ENCODE measurements around the gene HS3ST6.
A peak's percentile ranks its signal among the peaks of the same experiment; 100 is the strongest.
"Not testable (repeated sequence)": the region's sequence is repeated elsewhere in the genome, so short reads cannot be mapped to it uniquely, and the experiment has no call there.

Gene HS3ST6

GRCh38 chr16:1918351-1919326 lies at the start of gene HS3ST6:
Gene HS3ST6, minus strand, starts transcription at chr16:1918415. Its CDS starts 92 bp downstream, at chr16:1918323.
- H3K4me3 ChIP-seq (ENCODE audit: low read depth, low read length): peak within 1 kb of the TSS; percentile 46
- peaks cover 8% of the 10 kb centered on the region for H3K4me1 ChIP-seq (ENCODE audit: control insufficient read depth, insufficient read depth, low read length)
- H3K36me3 ChIP-seq (ENCODE audit: control insufficient read depth, insufficient read depth, low read length): no peaks in the 10 kb centered on the region
- no peaks in the 10 kb centered on the region for H3K9me3 ChIP-seq (ENCODE audit: control insufficient read depth, insufficient read depth, low read length)
- peaks cover 74% of the 10 kb centered on the region for H3K27me3 ChIP-seq (ENCODE audit: control insufficient read depth, insufficient read depth, low read length)
- H3K9ac ChIP-seq (ENCODE audit: low read depth, low read length): no peak within 1 kb of the TSS

- H3K4me1 ChIP-seq (ENCODE audit: control insufficient read depth, insufficient read depth, low read length): peaks cover 2% of the 10 kb centered on the region
- H3K9me3 ChIP-seq (ENCODE audit: control insufficient read depth, insufficient read depth, low read length): no peaks in the 10 kb centered on the region
- H3K27me3 ChIP-seq (ENCODE audit: control insufficient read depth, insufficient read depth, low read length): no peaks in the 10 kb centered on the region
- H3K36me3 ChIP-seq (ENCODE audit: control insufficient read depth, insufficient read depth, low read length): peaks cover 27% of the 10 kb centered on the region
- H3K9ac ChIP-seq (ENCODE audit: low read depth, low read length): peak within 1 kb of the TSS; percentile 93
- H3K4me3 ChIP-seq (ENCODE audit: low read depth, low read length): peak within 1 kb of the TSS; percentile 87
Measured at GRCh38 chr16:1966460-1966859, 48.2 kb upstream of the HS3ST6 start, which contains the start of gene RNF151. Gene RNF151, plus strand, starts transcription at chr16:1966856. Its CDS starts 26 bp downstream, at chr16:1966882.

DNA sequence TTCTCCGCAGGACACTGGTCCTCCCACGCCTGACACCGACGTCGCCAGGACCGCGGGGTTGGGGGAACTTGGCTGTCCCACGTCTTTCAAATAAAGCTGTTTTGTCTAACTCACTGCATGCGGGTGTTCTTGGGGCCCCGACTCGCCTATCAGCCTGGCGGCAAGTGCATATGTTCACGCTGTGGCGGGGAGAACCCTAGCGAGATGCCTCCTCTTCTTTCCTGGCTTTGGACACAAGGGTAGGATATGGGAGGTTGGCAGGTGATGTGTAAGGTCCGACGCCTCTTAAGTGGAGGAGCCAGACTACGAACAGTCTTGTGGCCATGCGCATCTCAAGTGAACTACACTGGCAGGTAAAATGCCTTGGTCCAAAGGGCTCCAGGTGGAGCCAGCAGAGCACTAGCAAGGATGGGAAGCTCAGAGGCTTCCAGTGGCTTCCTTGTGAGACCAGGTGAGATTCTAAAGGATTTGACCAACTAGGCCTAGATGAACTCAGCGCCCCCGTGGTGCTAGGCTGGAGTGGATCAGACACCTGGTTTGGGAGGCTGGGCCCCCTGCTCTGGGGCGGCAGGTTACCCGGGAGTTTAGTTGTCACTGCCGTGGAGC lies 47.3 kb upstream of the HS3ST6 start:
- Histone ChIP-seq H3K36me3 (ENCODE audit: control insufficient read depth, insufficient read depth, low read length) (peaks cover 27% of the 10 kb centered on the region), H3K9ac (ENCODE audit: low read depth, low read length) (peak overlapping the region; percentile 93), H3K9me3 (ENCODE audit: control insufficient read depth, insufficient read depth, low read length) (no peaks in the 10 kb centered on the region), H3K4me3 (ENCODE audit: low read depth, low read length) (peak overlapping the region; percentile 87), H3K4me1 (ENCODE audit: control insufficient read depth, insufficient read depth, low read length) (peaks cover 6% of the 10 kb centered on the region), H3K27me3 (ENCODE audit: control insufficient read depth, insufficient read depth, low read length) (no peaks in the 10 kb centered on the region)

DNA sequence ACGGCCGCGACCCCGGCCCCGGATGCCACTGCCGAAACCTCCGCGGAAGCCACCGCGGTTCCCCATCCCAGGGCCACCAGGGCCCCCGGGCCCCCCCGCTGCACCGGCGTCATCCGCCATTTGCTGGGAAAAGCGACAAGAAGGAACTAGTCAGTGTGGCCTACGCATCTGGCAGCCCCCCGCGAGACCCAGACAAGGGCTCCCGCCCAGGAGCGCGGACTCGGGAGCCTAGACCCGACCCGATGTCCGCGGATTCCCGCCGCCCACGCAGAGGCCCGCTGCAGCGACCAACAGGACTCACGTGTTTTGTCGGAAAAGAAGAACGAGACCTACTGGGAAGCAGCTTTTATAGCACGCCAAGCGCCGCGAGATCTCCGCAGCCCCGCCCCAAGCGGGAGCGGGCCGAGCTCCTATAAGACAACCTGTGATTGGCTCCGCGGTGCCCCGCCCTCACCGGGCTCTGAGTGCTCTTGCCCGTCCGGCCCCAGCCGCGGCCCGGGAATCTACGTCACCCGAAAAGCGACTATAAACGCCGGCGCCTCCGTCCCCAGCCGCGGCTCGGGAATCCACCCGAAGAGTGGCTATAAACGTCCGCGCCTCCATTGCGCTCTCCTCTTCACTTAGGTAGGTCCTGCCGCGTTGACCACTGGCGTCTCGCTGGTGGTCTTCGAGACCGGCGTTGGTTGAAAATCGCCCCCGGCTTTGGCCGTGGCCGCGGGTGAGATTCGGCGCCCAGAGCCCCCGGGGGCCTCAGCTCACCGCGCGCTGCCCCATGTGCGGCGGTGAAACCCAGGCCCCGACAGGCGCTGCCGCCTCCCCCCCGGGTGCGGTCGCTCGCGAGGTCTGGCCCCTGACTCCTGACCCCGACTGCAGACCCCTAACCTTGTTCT lies 46.5 kb upstream of the HS3ST6 start, which contains the start of gene RPS2:
TSS of gene RPS2 (minus strand) at position 321 of the 890 bp plus-strand sequence. CDS start at position 120, 201 bp downstream.
- Histone ChIP-seq H3K9ac (ENCODE audit: low read depth, low read length) (peak within 1 kb of the TSS; percentile 96), H3K4me1 (ENCODE audit: control insufficient read depth, insufficient read depth, low read length) (peaks cover 6% of the 10 kb centered on the region), H3K9me3 (ENCODE audit: control insufficient read depth, insufficient read depth, low read length) (no peaks in the 10 kb centered on the region), H3K36me3 (ENCODE audit: control insufficient read depth, insufficient read depth, low read length) (peaks cover 27% of the 10 kb centered on the region), H3K4me3 (ENCODE audit: low read depth, low read length) (peak within 1 kb of the TSS; percentile 87), H3K27me3 (ENCODE audit: control insufficient read depth, insufficient read depth, low read length) (no peaks in the 10 kb centered on the region)

DNA sequence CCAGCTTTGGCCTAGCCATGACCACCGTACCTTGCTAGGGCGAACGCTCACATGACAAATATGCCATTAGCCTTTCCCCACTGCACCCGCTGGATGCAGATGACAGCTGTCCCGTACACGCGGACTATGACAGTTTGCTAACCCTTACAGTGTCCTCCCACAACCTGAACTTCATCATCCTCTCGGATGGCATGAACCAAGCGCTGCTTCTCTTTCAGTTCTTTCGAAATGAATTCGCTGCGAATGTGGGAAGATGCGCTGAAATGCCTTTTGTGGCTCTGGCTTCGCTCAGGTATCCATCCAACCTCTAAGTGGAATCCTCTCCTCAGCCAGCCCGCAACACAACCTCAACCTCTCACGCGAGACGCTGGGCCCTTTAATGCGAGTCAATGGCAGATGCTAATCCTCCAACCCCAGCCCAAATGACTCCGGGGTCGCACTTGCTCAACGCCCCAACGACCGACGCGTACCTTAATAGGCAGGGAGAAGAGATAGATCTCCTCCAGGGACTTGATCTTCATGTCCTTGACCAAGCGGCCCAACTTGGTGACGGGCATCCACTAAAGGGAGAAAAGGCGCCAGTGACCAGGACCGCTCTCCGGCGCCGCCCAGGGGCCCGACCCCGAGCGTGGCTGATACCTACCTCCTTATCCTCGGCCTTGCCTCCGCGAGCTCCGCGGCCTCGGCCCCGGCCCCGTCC lies 45.7 kb upstream of the HS3ST6 start:
- peaks cover 27% of the 10 kb centered on the region for H3K36me3 ChIP-seq (ENCODE audit: control insufficient read depth, insufficient read depth, low read length)
- no peaks in the 10 kb centered on the region for H3K27me3 ChIP-seq (ENCODE audit: control insufficient read depth, insufficient read depth, low read length)
- peak overlapping the region; percentile 87 for H3K4me3 ChIP-seq (ENCODE audit: low read depth, low read length)
- H3K9me3 ChIP-seq (ENCODE audit: control insufficient read depth, insufficient read depth, low read length): no peaks in the 10 kb centered on the region
- H3K9ac ChIP-seq (ENCODE audit: low read depth, low read length): peak overlapping the region; percentile 96
- peaks cover 6% of the 10 kb centered on the region for H3K4me1 ChIP-seq (ENCODE audit: control insufficient read depth, insufficient read depth, low read length)

- H3K4me1 ChIP-seq (ENCODE audit: control insufficient read depth, insufficient read depth, low read length); H3K27me3 ChIP-seq (ENCODE audit: control insufficient read depth, insufficient read depth, low read length); H3K9me3 ChIP-seq (ENCODE audit: control insufficient read depth, insufficient read depth, low read length): not testable (repeated sequence)
- peak overlapping the region; percentile 96 for H3K9ac ChIP-seq (ENCODE audit: low read depth, low read length)
- peak overlapping the region; percentile 30 for H3K4me3 ChIP-seq (ENCODE audit: low read depth, low read length)
- H3K36me3 ChIP-seq (ENCODE audit: control insufficient read depth, insufficient read depth, low read length): peaks cover 27% of the 10 kb centered on the region
Measured at GRCh38 chr16:1962161-1963153, 44.2 kb upstream of the HS3ST6 start.

GRCh38 chr16:1961651-1962067 lies 43.4 kb upstream of the HS3ST6 start:
- no peaks in the 10 kb centered on the region for H3K27me3 ChIP-seq (ENCODE audit: control insufficient read depth, insufficient read depth, low read length)
- no peak overlapping the region for H3K9ac ChIP-seq (ENCODE audit: low read depth, low read length)
- no peak overlapping the region for H3K4me3 ChIP-seq (ENCODE audit: low read depth, low read length)
- H3K9me3 ChIP-seq (ENCODE audit: control insufficient read depth, insufficient read depth, low read length): no peaks in the 10 kb centered on the region
- H3K4me1 ChIP-seq (ENCODE audit: control insufficient read depth, insufficient read depth, low read length): peaks cover 6% of the 10 kb centered on the region
- H3K36me3 ChIP-seq (ENCODE audit: control insufficient read depth, insufficient read depth, low read length): peaks cover 27% of the 10 kb centered on the region

DNA sequence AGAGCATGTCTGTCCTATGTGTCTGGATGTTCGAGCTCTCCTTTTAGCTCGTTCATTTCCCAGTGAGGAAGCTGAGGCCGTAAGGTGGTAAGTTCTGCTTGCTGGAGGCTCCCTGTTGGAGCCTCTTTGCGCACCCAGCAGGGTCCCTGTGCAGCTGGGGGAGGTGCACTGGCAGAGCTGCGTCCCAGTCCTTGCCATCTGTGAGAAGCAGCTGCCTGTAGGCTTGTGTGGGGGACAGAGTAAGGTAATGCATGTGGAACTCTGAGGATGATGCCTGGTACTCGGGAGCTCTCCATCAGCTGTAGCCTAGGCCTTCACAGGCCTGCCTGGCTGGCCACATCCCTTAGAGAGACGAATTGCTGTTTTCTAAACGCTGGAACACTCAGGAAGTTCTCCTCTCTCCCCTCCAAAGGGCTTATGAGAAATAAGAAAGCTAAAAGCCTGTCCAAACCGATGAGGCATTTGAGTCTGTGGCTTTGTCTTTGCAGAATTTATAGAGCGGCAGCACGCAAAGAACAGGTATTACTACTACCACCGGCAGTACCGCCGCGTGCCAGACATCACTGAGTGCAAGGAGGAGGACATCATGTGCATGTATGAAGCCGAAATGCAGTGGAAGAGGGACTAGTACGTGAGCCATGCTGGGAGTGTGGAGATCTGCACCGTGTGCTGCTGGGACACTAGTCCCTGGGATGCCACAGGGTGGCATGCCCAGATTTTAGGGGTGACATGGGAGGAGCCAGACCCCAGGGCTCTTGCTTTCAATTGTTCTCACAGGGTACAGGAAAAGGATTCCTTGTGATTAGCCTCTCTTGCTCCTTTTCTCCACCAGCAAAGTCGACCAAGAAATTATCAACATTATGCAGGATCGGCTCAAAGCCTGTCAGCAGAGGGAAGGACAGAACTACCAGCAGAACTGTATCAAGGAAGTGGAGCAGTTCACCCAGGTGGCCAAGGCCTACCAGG lies 42.7 kb upstream of the HS3ST6 start:
- peaks cover 27% of the 10 kb centered on the region for H3K36me3 ChIP-seq (ENCODE audit: control insufficient read depth, insufficient read depth, low read length)
- no peaks in the 10 kb centered on the region for H3K9me3 ChIP-seq (ENCODE audit: control insufficient read depth, insufficient read depth, low read length)
- H3K4me3 ChIP-seq (ENCODE audit: low read depth, low read length): peak overlapping the region; percentile 60
- H3K27me3 ChIP-seq (ENCODE audit: control insufficient read depth, insufficient read depth, low read length): no peaks in the 10 kb centered on the region
- peak overlapping the region; percentile 74 for H3K9ac ChIP-seq (ENCODE audit: low read depth, low read length)
- H3K4me1 ChIP-seq (ENCODE audit: control insufficient read depth, insufficient read depth, low read length): peaks cover 6% of the 10 kb centered on the region

DNA sequence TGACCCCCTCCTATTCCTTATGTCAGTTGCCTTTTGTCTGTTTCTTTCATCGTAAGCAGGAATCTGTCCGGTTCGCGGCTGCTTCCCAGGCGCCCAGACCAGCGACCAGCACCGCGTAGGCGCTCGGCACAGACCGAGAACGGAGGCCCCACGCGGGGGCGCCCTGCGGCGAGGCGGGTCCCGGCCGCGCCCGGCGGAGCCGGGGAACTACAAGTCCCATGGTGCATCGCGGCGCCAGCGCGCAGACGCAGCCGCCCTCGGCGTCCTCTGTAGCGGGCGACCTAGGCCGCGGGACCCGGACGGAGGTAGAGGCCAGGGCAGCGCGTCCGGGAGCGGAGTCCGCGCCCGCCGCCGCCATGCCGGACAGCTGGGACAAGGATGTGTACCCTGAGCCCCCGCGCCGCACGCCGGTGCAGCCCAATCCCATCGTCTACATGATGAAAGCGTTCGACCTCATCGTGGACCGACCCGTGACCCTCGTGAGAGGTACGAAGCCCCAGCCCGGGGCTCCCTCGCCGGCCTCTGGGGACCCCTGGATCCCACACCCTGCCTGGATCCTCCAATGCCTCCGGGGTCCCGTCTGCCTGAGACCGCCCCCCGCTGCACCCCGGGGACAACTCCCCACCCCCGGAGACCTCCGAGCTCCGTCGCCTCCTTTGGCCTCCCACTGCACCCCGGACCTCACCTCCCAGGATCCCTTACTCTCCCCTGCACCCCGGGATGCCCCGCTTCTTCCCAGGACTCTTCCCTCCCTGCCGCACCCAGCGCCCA lies 41.2 kb upstream of the HS3ST6 start, which contains the start of gene NDUFB10:
TSS of gene NDUFB10 (plus strand) at position 270 of the 771 bp plus-strand sequence. CDS start at position 357, 87 bp downstream.
- peak within 1 kb of the TSS; percentile 88 for H3K9ac ChIP-seq (ENCODE audit: low read depth, low read length)
- H3K4me3 ChIP-seq (ENCODE audit: low read depth, low read length): peak within 1 kb of the TSS; percentile 93
- H3K4me1 ChIP-seq (ENCODE audit: control insufficient read depth, insufficient read depth, low read length): peaks cover 4% of the 10 kb centered on the region
- peaks cover 27% of the 10 kb centered on the region for H3K36me3 ChIP-seq (ENCODE audit: control insufficient read depth, insufficient read depth, low read length)
- H3K9me3 ChIP-seq (ENCODE audit: control insufficient read depth, insufficient read depth, low read length): no peaks in the 10 kb centered on the region
- no peaks in the 10 kb centered on the region for H3K27me3 ChIP-seq (ENCODE audit: control insufficient read depth, insufficient read depth, low read length)
